Panc1 (cell line): ENCODE measurements around the gene EFCAB10.

ENCODE experiments used
- POLR2AphosphoS5 ChIP-seq: IDR thresholded peaks from 2 replicates; pipeline ENCODE4 v1.6.1; 2012; ENCODE audit warnings: mild to moderate bottlenecking, low read depth, low read length, moderate library complexity
- TCF7L2 ChIP-seq: IDR thresholded peaks from 2 replicates; pipeline ENCODE4 v1.6.1; 2011; ENCODE audit warnings: mild to moderate bottlenecking, low read depth, low read length, inconsistent platforms
- TF ChIP-seq, protein P1 (sequence below), 2 experiments: IDR thresholded peaks; 2 replicates each; pipeline ENCODE4 v1.6.1; 2011 to 2012; ENCODE audit warnings: low read depth in 2 of 2, control low read depth in 1 of 2, low read length in 1 of 2, mild to moderate bottlenecking in 1 of 2, moderate library complexity in 1 of 2; ENCODE audit not compliant: insufficient read depth in 1 of 2
- TF ChIP-seq, protein P2 (sequence below): fragments of 450-650 bp; IDR thresholded peaks from 2 replicates; pipeline ENCODE4 v1.5.1; 2017; ENCODE audit warnings: mild to moderate bottlenecking

DNA sequence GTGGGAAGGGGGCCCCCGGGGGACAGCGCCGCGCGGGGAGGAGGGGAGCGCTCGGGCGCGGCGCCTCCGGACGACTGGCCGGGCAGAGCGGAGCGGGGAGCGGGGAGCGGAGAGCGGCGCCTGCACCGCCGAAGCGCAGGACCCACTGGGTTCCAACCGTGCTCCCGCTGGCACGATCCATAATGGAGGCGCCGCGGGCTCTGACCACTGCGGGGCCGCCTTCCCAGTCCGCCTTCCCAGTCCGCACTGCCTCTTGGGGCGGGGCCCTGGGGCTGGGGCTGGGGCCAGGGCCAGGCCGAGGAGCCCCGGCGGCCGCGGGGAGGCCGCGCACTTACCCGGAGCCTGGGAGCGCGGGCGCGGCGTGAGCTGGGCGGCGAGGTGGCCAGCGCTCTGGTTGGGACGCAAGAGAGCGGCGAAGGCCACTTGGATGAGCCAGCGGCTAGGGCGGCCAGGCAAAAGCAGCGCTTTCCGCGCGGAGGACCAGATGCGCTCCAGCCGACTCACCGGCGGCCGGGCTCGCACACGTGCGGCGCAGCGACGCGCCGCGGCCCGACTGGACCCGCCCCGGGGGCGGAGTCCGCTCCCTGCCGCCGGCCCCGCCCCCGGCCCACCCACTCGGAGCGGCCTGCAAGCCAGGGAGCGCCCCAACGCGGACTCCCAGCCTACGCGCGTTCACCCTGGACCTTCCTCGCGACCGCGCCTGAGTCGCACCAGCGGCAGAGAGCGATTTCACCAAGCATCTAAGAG lies 59.4 kb downstream of the EFCAB10 start, which contains the start of gene PUS7:
- TF ChIP-seq, protein P1, sequence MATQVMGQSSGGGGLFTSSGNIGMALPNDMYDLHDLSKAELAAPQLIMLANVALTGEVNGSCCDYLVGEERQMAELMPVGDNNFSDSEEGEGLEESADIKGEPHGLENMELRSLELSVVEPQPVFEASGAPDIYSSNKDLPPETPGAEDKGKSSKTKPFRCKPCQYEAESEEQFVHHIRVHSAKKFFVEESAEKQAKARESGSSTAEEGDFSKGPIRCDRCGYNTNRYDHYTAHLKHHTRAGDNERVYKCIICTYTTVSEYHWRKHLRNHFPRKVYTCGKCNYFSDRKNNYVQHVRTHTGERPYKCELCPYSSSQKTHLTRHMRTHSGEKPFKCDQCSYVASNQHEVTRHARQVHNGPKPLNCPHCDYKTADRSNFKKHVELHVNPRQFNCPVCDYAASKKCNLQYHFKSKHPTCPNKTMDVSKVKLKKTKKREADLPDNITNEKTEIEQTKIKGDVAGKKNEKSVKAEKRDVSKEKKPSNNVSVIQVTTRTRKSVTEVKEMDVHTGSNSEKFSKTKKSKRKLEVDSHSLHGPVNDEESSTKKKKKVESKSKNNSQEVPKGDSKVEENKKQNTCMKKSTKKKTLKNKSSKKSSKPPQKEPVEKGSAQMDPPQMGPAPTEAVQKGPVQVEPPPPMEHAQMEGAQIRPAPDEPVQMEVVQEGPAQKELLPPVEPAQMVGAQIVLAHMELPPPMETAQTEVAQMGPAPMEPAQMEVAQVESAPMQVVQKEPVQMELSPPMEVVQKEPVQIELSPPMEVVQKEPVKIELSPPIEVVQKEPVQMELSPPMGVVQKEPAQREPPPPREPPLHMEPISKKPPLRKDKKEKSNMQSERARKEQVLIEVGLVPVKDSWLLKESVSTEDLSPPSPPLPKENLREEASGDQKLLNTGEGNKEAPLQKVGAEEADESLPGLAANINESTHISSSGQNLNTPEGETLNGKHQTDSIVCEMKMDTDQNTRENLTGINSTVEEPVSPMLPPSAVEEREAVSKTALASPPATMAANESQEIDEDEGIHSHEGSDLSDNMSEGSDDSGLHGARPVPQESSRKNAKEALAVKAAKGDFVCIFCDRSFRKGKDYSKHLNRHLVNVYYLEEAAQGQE (IDR thresholded peaks at IDR 0.05; ENCODE audit: insufficient read depth in 1 of 2, low read depth in 2 of 2, low read length in 1 of 2): no peak
- TF ChIP-seq, protein P2, sequence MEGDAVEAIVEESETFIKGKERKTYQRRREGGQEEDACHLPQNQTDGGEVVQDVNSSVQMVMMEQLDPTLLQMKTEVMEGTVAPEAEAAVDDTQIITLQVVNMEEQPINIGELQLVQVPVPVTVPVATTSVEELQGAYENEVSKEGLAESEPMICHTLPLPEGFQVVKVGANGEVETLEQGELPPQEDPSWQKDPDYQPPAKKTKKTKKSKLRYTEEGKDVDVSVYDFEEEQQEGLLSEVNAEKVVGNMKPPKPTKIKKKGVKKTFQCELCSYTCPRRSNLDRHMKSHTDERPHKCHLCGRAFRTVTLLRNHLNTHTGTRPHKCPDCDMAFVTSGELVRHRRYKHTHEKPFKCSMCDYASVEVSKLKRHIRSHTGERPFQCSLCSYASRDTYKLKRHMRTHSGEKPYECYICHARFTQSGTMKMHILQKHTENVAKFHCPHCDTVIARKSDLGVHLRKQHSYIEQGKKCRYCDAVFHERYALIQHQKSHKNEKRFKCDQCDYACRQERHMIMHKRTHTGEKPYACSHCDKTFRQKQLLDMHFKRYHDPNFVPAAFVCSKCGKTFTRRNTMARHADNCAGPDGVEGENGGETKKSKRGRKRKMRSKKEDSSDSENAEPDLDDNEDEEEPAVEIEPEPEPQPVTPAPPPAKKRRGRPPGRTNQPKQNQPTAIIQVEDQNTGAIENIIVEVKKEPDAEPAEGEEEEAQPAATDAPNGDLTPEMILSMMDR: no peak
- peak; percentile 95 for TF ChIP-seq POLR2AphosphoS5
- no peak for TF ChIP-seq TCF7L2
